Pancreas (tissue), 10 donors: Measurements from ENCODE around the gene NDRG4. TPM values are rescaled to one million over a fixed set of nuclear protein-coding genes. Genes with fewer than 3 reads are reported as not detected.

Experiments
- ATAC-seq, 4 donors: fragments of 200-7000 bp; cut with Tn5 transposase; one replicate each; pipeline versions ENCODE4 v1.8.0 to v1.9.1; 2020; ENCODE audit warnings: mild to moderate bottlenecking in 4 of 4, moderate library complexity in 4 of 4
- DNase-seq, 6 donors: peaks; one replicate each; pipeline ENCODE4 v3.0.0-alpha.2; 2020
- FAIRE-seq: peaks from 2 replicates; lab custom pipeline; 2012; peaks lifted over from hg19 to GRCh38; lab: Jason Lieb, UNC
- H3K27ac ChIP-seq, 4 donors: fragments of 200-600 bp; sonication (generic); 1 replicate in 3 of 4; 2 replicates in 1 of 4; pipeline versions ENCODE4 v1.5.0 to v1.8.0; 2020
- H3K27me3 ChIP-seq, 4 donors: fragments of 200-600 bp; one replicate each; pipeline ENCODE4 v1.8.0; 2021
- H3K36me3 ChIP-seq, 3 donors: fragments of 200-600 bp; sonication (generic) in 1 of 3; one replicate each; pipeline versions ENCODE4 v1.5.0 to v1.8.0; 2020 to 2021
- H3K4me1 ChIP-seq, 3 donors: fragments of 200-600 bp; one replicate each; pipeline ENCODE4 v1.8.0; 2021
- H3K4me3 ChIP-seq, 4 donors: fragments of 200-600 bp; sonication (generic) in 2 of 4; one replicate each; pipeline versions ENCODE4 v1.5.0 to v1.8.0; 2020 to 2021
- H3K9me3 ChIP-seq, 4 donors: fragments of 200-600 bp; one replicate each; pipeline ENCODE4 v1.8.0; 2021
- WGBS, 2 donors: extraction: QIAGEN DNeasy Blood & Tissue Kit; methylation state at CpG; one replicate each; pipeline ENCODE4 v1.1.7; 2013; 5-methylcytosine and 5-hydroxymethylcytosine counted together
- intact Hi-C, 3 donors: fragments of 100-400 bp; cut with DNase I; formaldehyde crosslinking; loops; one replicate each; pipeline versions ENCODE4 v1.11.1 to v1.14.2; 2022
- polyA plus RNA-seq, 2 donors: library from polyadenylated mRNA; stranded (reverse); fragments of 200-250 nt; gene quantifications; one replicate each; pipeline ENCODE4 v1.2.3, GENCODE V29; 2013
- total RNA-seq, 6 donors: library from RNA; stranded (reverse); fragmentation: NEBNext Ultra II Directional in 4 of 6; extraction: Animal tissue kit (Norgen Biotek cat#: 25700) in 4 of 6; gene quantifications; one replicate each; pipeline versions ENCODE4 v1.2.1 to v1.2.4, GENCODE V29; 2021 to 2023
- TF ChIP-seq, protein P1 (sequence below), 4 donors: fragments of 200-600 bp; sonication (generic) in 3 of 4; IDR thresholded peaks; one replicate each; pipeline versions ENCODE4 v1.5.0 to v1.8.0; 2021; ENCODE audit warnings: antibody characterized with exemption in 4 of 4
- donor health status: healthy with polysubstance abuse.
- donor health status: DM: no; HTN: no; CAD: no; lungs with moderate emphysema.
- donor health status: DM: no; HTN: no; CAD: no.
- donor health status: control.
- donor health status: control.
- donor health status: Bipolar disorder and iron deficiency.
- donor health status: DM: yes; HTN: yes; CAD: no.
- donor health status: DM: no; HTN: no; CAD: no.
- donor health status: DM: no; HTN: no; CAD: no.
- donor health status: DM: yes; HTN: yes; CAD: no.

The NDRG4 gene
- total and polyA plus RNA-seq, 8 donors = 2.0 to 25.8 (median 4.1) TPM

DNA sequence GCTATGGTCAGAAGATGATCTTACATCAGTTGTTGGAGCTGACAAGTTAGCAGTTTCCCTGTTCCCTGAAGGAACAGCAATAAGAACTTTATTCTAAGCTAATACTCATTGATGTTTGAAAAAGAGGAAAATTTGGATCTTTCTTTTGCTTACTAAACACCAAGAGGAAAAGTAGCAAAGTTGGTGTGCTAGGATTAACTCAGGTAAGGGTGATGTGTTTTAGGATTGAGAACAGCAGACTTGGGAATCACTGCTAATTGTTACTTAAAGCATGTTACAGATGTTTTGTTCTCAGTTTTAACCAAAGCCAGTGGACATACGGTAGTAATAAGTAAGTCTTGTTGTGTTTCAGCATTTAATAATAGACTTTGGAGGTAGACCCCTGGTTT, 19.0 kb downstream of the NDRG4 start:
- DNase-seq = no peak
- TF ChIP-seq, protein P1, sequence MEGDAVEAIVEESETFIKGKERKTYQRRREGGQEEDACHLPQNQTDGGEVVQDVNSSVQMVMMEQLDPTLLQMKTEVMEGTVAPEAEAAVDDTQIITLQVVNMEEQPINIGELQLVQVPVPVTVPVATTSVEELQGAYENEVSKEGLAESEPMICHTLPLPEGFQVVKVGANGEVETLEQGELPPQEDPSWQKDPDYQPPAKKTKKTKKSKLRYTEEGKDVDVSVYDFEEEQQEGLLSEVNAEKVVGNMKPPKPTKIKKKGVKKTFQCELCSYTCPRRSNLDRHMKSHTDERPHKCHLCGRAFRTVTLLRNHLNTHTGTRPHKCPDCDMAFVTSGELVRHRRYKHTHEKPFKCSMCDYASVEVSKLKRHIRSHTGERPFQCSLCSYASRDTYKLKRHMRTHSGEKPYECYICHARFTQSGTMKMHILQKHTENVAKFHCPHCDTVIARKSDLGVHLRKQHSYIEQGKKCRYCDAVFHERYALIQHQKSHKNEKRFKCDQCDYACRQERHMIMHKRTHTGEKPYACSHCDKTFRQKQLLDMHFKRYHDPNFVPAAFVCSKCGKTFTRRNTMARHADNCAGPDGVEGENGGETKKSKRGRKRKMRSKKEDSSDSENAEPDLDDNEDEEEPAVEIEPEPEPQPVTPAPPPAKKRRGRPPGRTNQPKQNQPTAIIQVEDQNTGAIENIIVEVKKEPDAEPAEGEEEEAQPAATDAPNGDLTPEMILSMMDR (IDR thresholded peaks at IDR 0.05) = no peak
- intact Hi-C loops = no loop called here
- FAIRE-seq = no peak
- Histone ChIP-seq H3K4me1 (peaks cover 5 to 17% (median 7%) of the 10 kb centered on the region in 3 donors), H3K27me3 (no peaks in the 10 kb centered on the region), H3K27ac (no peak overlapping the region), H3K4me3 (no peak overlapping the region), H3K36me3 (peaks cover 0 to 58% (median 30%) of the 10 kb centered on the region in 3 donors), H3K9me3 (no peaks in the 10 kb centered on the region)
- 79% methylated on average over 1 of the region's 1 CpG for WGBS, 2 donors
- no peak for ATAC-seq

DNA sequence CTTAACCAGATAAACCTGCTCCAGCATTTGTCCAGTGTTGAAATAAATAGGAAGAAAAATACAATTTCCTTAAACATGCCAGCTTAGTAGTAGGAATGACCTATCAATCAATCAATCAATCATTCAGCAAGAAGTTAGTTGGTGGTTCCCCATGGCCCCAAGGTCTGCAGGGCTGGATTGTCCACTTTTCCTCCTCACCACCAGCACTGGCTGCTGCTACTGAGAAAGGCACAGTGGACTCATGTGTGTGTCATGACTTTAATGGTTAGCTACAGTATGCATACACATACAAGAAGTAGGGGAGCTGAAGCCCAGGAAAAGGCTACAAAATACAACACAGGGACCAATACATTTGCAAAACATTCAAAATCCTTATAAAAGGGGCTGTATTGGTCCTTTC, 19.8 kb downstream of the NDRG4 start:
- no peak for ATAC-seq
- FAIRE-seq = no peak
- no peak overlapping the region for H3K4me3 ChIP-seq
- H3K4me1 ChIP-seq = peaks cover 0 to 9% (median 7%) of the 10 kb centered on the region in 3 donors
- TF ChIP-seq, protein P1 (IDR thresholded peaks at IDR 0.05) = no peak
- H3K27me3 ChIP-seq = no peaks in the 10 kb centered on the region
- intact Hi-C loops = no loop called here
- DNase-seq = no peak
- no peak overlapping the region for H3K27ac ChIP-seq
- H3K9me3 ChIP-seq = no peaks in the 10 kb centered on the region
- peaks cover 3 to 64% (median 36%) of the 10 kb centered on the region in 3 donors for H3K36me3 ChIP-seq

DNA sequence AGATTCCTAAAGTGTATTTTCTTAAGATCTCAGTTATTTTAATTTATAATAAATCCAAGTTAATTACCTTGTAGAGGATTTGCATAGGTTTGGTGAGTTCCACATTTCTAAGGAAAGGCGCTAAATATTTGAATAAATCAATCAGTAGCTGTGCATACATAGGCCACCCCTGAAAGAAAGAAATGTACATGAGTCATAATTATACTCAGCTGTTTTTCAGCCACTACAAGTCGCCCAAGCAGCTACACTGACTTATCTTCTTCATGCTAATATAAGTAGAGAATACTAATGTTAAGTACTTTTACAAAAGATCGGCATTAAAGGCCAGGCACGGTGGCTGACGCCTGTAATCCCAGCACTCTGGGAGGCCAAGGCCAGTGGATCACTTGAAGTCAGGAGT, 30.2 kb downstream of the NDRG4 start:
- TF ChIP-seq, protein P1 (IDR thresholded peaks at IDR 0.05) = no peak
- no peak for FAIRE-seq
- DNase-seq = no peak
- H3K9me3 ChIP-seq = no peaks in the 10 kb centered on the region
- H3K4me1 ChIP-seq = peaks cover 0 to 5% (median 4%) of the 10 kb centered on the region in 3 donors
- H3K27me3 ChIP-seq = no peaks in the 10 kb centered on the region
- no peak overlapping the region for H3K27ac ChIP-seq
- ATAC-seq = no peak
- H3K36me3 ChIP-seq = peaks cover 5 to 72% (median 47%) of the 10 kb centered on the region in 3 donors
- intact Hi-C loops = loop anchor here in 1 of 3 donors (10.0 kb wide), 1 partner anchor 55 kb away; no protein-coding TSS in a partner anchor
- no peak overlapping the region for H3K4me3 ChIP-seq
- WGBS, 2 donors = 91 to 92% methylated on average over 5 of the region's 5 CpGs

DNA sequence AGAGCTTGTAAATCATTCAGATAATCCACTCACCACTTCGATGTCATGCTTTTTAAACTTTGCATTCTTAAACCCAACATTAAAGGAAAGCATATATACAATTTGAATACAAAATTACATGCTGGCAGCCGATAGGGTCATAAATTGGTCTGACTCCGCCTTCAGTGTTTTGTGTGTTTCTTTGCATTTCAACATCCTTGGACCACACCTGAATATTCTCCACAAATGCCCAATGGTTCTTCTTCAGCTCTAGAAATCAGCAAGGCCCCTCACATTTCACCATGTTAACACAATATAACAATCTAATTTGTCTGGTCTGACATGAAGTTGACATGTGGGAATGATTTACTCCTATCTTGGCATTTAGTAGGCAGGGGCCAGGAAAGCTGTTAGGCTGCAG, 32.5 kb downstream of the NDRG4 start:
- peaks cover 0 to 12% (median 9%) of the 10 kb centered on the region in 3 donors for H3K4me1 ChIP-seq
- FAIRE-seq (no peak), ATAC-seq (no peak), DNase-seq (no peak)
- H3K36me3 ChIP-seq = peaks cover 5 to 81% (median 49%) of the 10 kb centered on the region in 3 donors
- no peak overlapping the region for H3K4me3 ChIP-seq
- 91 to 94% methylated on average over 3 of the region's 3 CpGs for WGBS, 2 donors
- TF ChIP-seq, protein P1 (IDR thresholded peaks at IDR 0.05) = no peak
- H3K9me3 ChIP-seq = no peaks in the 10 kb centered on the region
- no peak overlapping the region for H3K27ac ChIP-seq
- intact Hi-C loops = loop anchor here in 1 of 3 donors (10.0 kb wide), 1 partner anchor 52 kb away; no protein-coding TSS in a partner anchor
- no peaks in the 10 kb centered on the region for H3K27me3 ChIP-seq

DNA sequence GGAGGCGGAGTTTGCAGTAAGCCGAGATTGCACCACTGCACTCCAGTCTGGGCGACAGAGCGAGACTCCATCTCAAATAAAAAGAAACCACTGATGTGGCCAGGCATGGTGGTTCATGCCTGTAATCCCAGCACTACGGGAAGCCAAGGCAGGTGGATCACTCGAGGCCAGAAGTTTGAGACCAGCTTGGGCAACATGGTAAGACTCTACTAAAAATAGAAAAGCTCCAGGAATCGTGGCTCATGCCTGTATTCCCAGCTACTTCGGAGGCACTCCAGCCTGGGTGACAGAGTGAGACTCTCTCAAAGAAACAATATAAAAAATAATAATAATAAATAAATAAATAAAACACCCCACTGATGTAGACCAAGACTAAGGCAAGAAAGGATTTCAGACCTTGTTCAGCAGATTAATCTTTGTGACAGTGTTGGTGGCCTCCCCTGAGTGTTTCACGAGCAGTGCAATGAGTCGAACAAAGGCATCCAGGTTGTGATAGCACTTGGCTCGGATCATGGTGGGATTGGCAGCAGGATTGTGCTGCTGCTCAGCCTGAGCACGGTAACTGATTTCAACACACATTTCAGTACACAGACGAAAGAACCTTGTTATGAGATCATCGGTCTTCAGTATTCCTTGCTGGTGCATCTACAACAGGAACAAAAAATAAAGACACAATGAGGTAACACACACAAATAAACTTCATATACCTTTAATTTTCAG, 34.0 kb downstream of the NDRG4 start:
- peaks cover 5 to 87% (median 57%) of the 10 kb centered on the region in 3 donors for H3K36me3 ChIP-seq
- H3K27ac ChIP-seq = no peak overlapping the region
- no peak for FAIRE-seq
- TF ChIP-seq, protein P1 (IDR thresholded peaks at IDR 0.05) = no peak
- H3K9me3 ChIP-seq = no peaks in the 10 kb centered on the region
- intact Hi-C loops = loop anchor here in 1 of 3 donors (10.0 kb wide), 1 partner anchor 51 kb away; no protein-coding TSS in a partner anchor
- H3K4me3 ChIP-seq = no peak overlapping the region
- 85 to 89% methylated on average over 14 of the region's 14 CpGs for WGBS, 2 donors
- peaks cover 0 to 12% (median 9%) of the 10 kb centered on the region in 3 donors for H3K4me1 ChIP-seq
- no peaks in the 10 kb centered on the region for H3K27me3 ChIP-seq
- no peak for DNase-seq
- no peak for ATAC-seq
